Tibial nerve (tissue), 4 donors: ENCODE measurements around the gene CAMTA1.

ENCODE experiments used
- CTCF ChIP-seq, 5 experiments: fragments of 200-600 bp in 3 of 5; fragments of 450-650 bp in 2 of 5; sonication (generic) in 3 of 5; IDR thresholded peaks; one replicate each; pipeline ENCODE4 v1.5.1; 2016 to 2019; ENCODE audit warnings: antibody characterized with exemption in 5 of 5, mild to moderate bottlenecking in 3 of 5, moderate library complexity in 2 of 5
- EP300 ChIP-seq, 2 donors: sonication (generic); formaldehyde crosslinking; IDR thresholded peaks; one replicate each; pipeline ENCODE4 v1.6.1; 2017; ENCODE audit warnings: antibody characterized with exemption in 2 of 2, mild to moderate bottlenecking in 1 of 2
- POLR2A ChIP-seq, 2 donors: fragments of 450-650 bp; IDR thresholded peaks; one replicate each; pipeline ENCODE4 v1.6.1; 2017; ENCODE audit warnings: antibody characterized with exemption in 2 of 2, mild to moderate bottlenecking in 2 of 2, moderate library complexity in 2 of 2

- TF ChIP-seq CTCF (IDR thresholded peaks at IDR 0.05) (no peak), POLR2A (IDR thresholded peaks at IDR 0.05) (no peak), EP300 (IDR thresholded peaks at IDR 0.05) (no peak)
These were observed 963.9 kb downstream of the CAMTA1 start for GRCh38 chr1:7749126-7749525.
